SH-SY5Y (cell line): ENCODE measurements around the gene HSPB9.

Experiments
- GATA2 ChIP-seq: IDR thresholded peaks from 2 replicates; pipeline ENCODE4 v1.6.1; 2011; ENCODE audit warnings: mild to moderate bottlenecking, low read depth, low read length
- GATA3 ChIP-seq: IDR thresholded peaks from 2 replicates; pipeline ENCODE4 v1.6.1; 2011; ENCODE audit warnings: low read depth, mild to moderate bottlenecking, low read length, moderate library complexity

DNA sequence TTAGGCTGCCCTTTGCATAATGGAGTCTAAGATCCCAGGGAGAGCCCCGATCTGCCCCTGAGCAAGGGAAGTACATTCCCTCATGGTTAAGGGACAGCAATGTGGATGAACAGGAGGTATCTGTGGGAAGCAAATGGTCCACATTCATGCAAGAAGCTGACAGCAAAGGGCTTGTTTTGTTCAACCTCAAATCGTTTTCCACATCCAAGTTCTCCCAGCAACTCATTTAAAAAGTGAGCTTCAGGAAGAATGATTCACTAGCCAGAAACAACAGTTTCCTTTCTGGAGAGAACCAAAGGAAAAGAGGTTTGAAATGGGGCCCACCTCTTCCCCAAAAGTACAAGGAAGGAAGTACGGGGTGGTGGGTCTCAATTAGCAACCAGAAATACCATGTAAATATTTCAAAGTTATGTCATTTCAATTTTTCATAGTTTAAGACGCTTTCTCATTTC, 9.4 kb downstream of the HSPB9 start:
- TF ChIP-seq GATA3: no peak
- no peak for TF ChIP-seq GATA2
